H1 (cell line): ENCODE measurements around the gene ZFAND5. TPM values are rescaled to one million over a fixed set of nuclear protein-coding genes. Genes with fewer than 3 reads are reported as not detected.

Experiments
- CTCF ChIA-PET: fragments of 300-600 bp; sonication (Branson Sonifier 250); formaldehyde crosslinking; loops from one replicate; lab custom pipeline; 2021; ENCODE audit not compliant: partially characterized antibody; lab: Charles Lee
- POLR2A ChIA-PET: fragments of 300-600 bp; sonication (Branson Sonifier 250); formaldehyde crosslinking; loops from one replicate; lab custom pipeline; 2021; ENCODE audit warnings: inconsistent platforms; ENCODE audit not compliant: partially characterized antibody; lab: Charles Lee
- DNase-seq, 2 experiments: peaks; one replicate each; pipeline versions ENCODE4 v3.0.0 to v3.0.0-alpha.2; 2010 to 2022; ENCODE audit warnings: low spot score in 2 of 2, low read depth in 1 of 2, mixed read lengths in 1 of 2
- FAIRE-seq: peaks from 2 replicates; lab custom pipeline; 2011; peaks lifted over from hg19 to GRCh38; lab: Jason Lieb, UNC
- H2AFZ ChIP-seq: 2 replicates; pipeline ENCODE4 v1.8.1; 2012; ENCODE audit warnings: low read length, inconsistent platforms
- H2AK5ac ChIP-seq: 2 replicates; pipeline ENCODE4 v1.6.1; 2013; ENCODE audit warnings: low read depth, low read length
- H2BK120ac ChIP-seq: replicated peaks from 2 replicates; pipeline ENCODE3; 2013; ENCODE audit warnings: low read depth, low read length, inconsistent platforms
- H2BK12ac ChIP-seq: 2 replicates; pipeline ENCODE4 v1.6.1; 2013; ENCODE audit warnings: low read depth, low read length
- H2BK15ac ChIP-seq: 2 replicates; pipeline ENCODE4 v1.6.1; 2013; ENCODE audit warnings: low read length
- H2BK20ac ChIP-seq: 2 replicates; pipeline ENCODE4 v1.6.1; 2013; ENCODE audit warnings: low read length
- H2BK5ac ChIP-seq: 2 replicates; pipeline ENCODE4 v1.6.1; 2013; ENCODE audit warnings: low read depth, low read length
- H3K14ac ChIP-seq: 2 replicates; pipeline ENCODE4 v1.6.1; 2013; ENCODE audit warnings: inconsistent platforms; ENCODE audit not compliant: insufficient read length
- H3K18ac ChIP-seq: 2 replicates; pipeline ENCODE4 v1.6.1; 2013; ENCODE audit warnings: low read length; ENCODE audit errors: extremely low read depth
- H3K23ac ChIP-seq: 2 replicates; pipeline ENCODE4 v1.6.1; 2013; ENCODE audit warnings: inconsistent platforms; ENCODE audit not compliant: insufficient read length
- H3K23me2 ChIP-seq: 2 replicates; pipeline ENCODE4 v1.6.1; 2013; ENCODE audit warnings: low read depth, low read length
- H3K27ac ChIP-seq: 2 replicates; pipeline ENCODE4 v1.6.1; 2011; ENCODE audit warnings: low read depth, low read length, inconsistent platforms
- H3K27me3 ChIP-seq, 4 experiments: replicated peaks in 1 of 4; 1 replicate in 1 of 4; 2 replicates in 3 of 4; pipeline versions ENCODE4 v1.6.1 to v1.8.1; 2011 to 2013; ENCODE audit warnings: low read length in 3 of 4, mild to moderate bottlenecking in 3 of 4, inconsistent platforms in 2 of 4, mixed read lengths in 2 of 4, moderate library complexity in 1 of 4; ENCODE audit not compliant: control insufficient read depth in 3 of 4, insufficient read depth in 3 of 4; ENCODE audit errors: extremely low read depth in 1 of 4
- H3K36me3 ChIP-seq, 4 experiments: 2 replicates each; pipeline versions ENCODE4 v1.6.1 to v1.8.1; 2011 to 2013; ENCODE audit warnings: mild to moderate bottlenecking in 4 of 4, low read length in 3 of 4, moderate library complexity in 2 of 4, control low read depth in 1 of 4, inconsistent platforms in 1 of 4; ENCODE audit not compliant: insufficient read depth in 4 of 4, control insufficient read depth in 2 of 4
- H3K4ac ChIP-seq: replicated peaks from 2 replicates; pipeline ENCODE3; 2013; ENCODE audit warnings: low read length, low read depth, mixed read lengths, inconsistent platforms; ENCODE audit not compliant: insufficient read length
- H3K4me1 ChIP-seq, 4 experiments: replicated peaks in 1 of 4; 1 replicate in 1 of 4; 2 replicates in 3 of 4; pipeline versions ENCODE4 v1.6.1 to v1.8.1; 2011 to 2013; ENCODE audit warnings: low read length in 3 of 4, inconsistent platforms in 2 of 4, mixed read lengths in 1 of 4; ENCODE audit not compliant: insufficient read depth in 4 of 4, control insufficient read depth in 3 of 4
- H3K4me2 ChIP-seq, 2 experiments: 2 replicates each; pipeline versions ENCODE4 v1.6.1 to v1.8.1; 2011 to 2013; ENCODE audit warnings: low read depth in 2 of 2, low read length in 2 of 2, control low read depth in 1 of 2, inconsistent platforms in 1 of 2, mild to moderate bottlenecking in 1 of 2; ENCODE audit not compliant: insufficient read depth in 1 of 2
- H3K4me3 ChIP-seq, 4 experiments: fragments of 200-600, 300-600 bp in 1 of 4; sonication (generic), shearing (Covaris generic), sonication (Bioruptor Twin) in 1 of 4; 2 replicates each; pipeline versions ENCODE4 v1.5.1 to v1.8.1; 2011 to 2016; ENCODE audit warnings: low read length in 4 of 4, low read depth in 3 of 4, control low read depth in 2 of 4, inconsistent platforms in 2 of 4, mild to moderate bottlenecking in 2 of 4, mixed read lengths in 1 of 4, moderate library complexity in 1 of 4; ENCODE audit not compliant: insufficient read depth in 2 of 4; ENCODE audit errors: extremely low read depth in 1 of 4
- H3K56ac ChIP-seq: replicated peaks from 2 replicates; pipeline ENCODE3; 2013; ENCODE audit warnings: low read depth, mild to moderate bottlenecking, mixed read lengths, low read length, inconsistent platforms; ENCODE audit not compliant: insufficient read length
- H3K79me1 ChIP-seq: 2 replicates; pipeline ENCODE4 v1.6.1; 2013; ENCODE audit warnings: low read depth, low read length, control low read depth
- H3K79me2 ChIP-seq, 2 experiments: 2 replicates each; pipeline versions ENCODE4 v1.6.1 to v1.8.1; 2012 to 2013; ENCODE audit warnings: low read length in 2 of 2, mild to moderate bottlenecking in 2 of 2, inconsistent platforms in 1 of 2; ENCODE audit not compliant: insufficient read depth in 2 of 2, control insufficient read depth in 1 of 2
- H3K9ac ChIP-seq, 4 experiments: replicated peaks in 1 of 4; 1 replicate in 1 of 4; 2 replicates in 3 of 4; pipeline versions ENCODE4 v1.6.1 to v1.8.1; 2011 to 2013; ENCODE audit warnings: low read depth in 3 of 4, low read length in 3 of 4, control low read depth in 2 of 4, mild to moderate bottlenecking in 2 of 4, moderate library complexity in 2 of 4, inconsistent platforms in 1 of 4; ENCODE audit errors: extremely low read depth in 1 of 4
- H3K9me3 ChIP-seq, 2 experiments: 2 replicates each; pipeline versions ENCODE4 v1.6.1 to v1.8.1; 2012 to 2013; ENCODE audit warnings: mild to moderate bottlenecking in 2 of 2, moderate library complexity in 2 of 2, control low read depth in 1 of 2, inconsistent platforms in 1 of 2, low read depth in 1 of 2, low read length in 1 of 2, mixed read lengths in 1 of 2; ENCODE audit not compliant: insufficient read depth in 2 of 2
- H4K20me1 ChIP-seq, 2 experiments: replicated peaks in 1 of 2; 2 replicates each; pipeline versions ENCODE3 to v1.8.1; 2011 to 2013; ENCODE audit warnings: inconsistent platforms in 2 of 2, low read length in 2 of 2, mild to moderate bottlenecking in 1 of 2; ENCODE audit not compliant: insufficient read depth in 2 of 2, control insufficient read depth in 1 of 2
- H4K5ac ChIP-seq: 2 replicates; pipeline ENCODE4 v1.6.1; 2013; ENCODE audit warnings: low read length, low read depth, mixed read lengths, inconsistent platforms; ENCODE audit not compliant: insufficient read length
- H4K8ac ChIP-seq: 2 replicates; pipeline ENCODE4 v1.8.0; 2013; ENCODE audit warnings: mild to moderate bottlenecking, moderate library complexity, low read length, inconsistent platforms; ENCODE audit not compliant: insufficient read depth; ENCODE audit errors: extremely low read depth
- H4K91ac ChIP-seq: replicated peaks from 2 replicates; pipeline ENCODE3; 2013; ENCODE audit warnings: low read length, mixed read lengths, inconsistent platforms; ENCODE audit not compliant: insufficient read length
- BACH1 ChIP-seq: IDR thresholded peaks from 2 replicates; pipeline ENCODE4 v1.6.1; 2012; ENCODE audit warnings: low read length, improper control_type of control experiment
- CREB1 ChIP-seq: IDR thresholded peaks from 2 replicates; pipeline ENCODE4 v1.6.1; 2012; ENCODE audit warnings: inconsistent platforms
- KDM4A ChIP-seq: IDR thresholded peaks from one replicate; pipeline ENCODE4 v1.7.1; 2012; ENCODE audit warnings: low read depth, mild to moderate bottlenecking, moderate library complexity, low read length, inconsistent platforms; ENCODE audit not compliant: severe bottlenecking
- MAFK ChIP-seq: IDR thresholded peaks from 2 replicates; pipeline ENCODE4 v1.6.1; 2012; ENCODE audit warnings: low read depth, mild to moderate bottlenecking, improper control_type of control experiment, low read length
- PHF8 ChIP-seq: fragments of 200-600 bp; sonication (generic); conservative IDR thresholded peaks from 2 replicates; pipeline ENCODE4 v1.7.1; 2012; ENCODE audit warnings: low read depth, mild to moderate bottlenecking, inconsistent platforms, low read length, moderate library complexity
- POLR2A ChIP-seq, 2 experiments: IDR thresholded peaks; 1 replicate in 1 of 2; 2 replicates in 1 of 2; pipeline ENCODE4 v1.6.1; 2011; ENCODE audit warnings: low read depth in 2 of 2, low read length in 2 of 2, mild to moderate bottlenecking in 2 of 2; ENCODE audit errors: control extremely low read depth in 1 of 2
- POLR2AphosphoS5 ChIP-seq: IDR thresholded peaks from 2 replicates; pipeline ENCODE4 v1.6.1; 2011; ENCODE audit warnings: low read depth, low read length
- RFX5 ChIP-seq: IDR thresholded peaks from 2 replicates; pipeline ENCODE4 v1.6.1; 2011; ENCODE audit warnings: low read depth, low read length, improper control_type of control experiment, borderline replicate concordance
- TAF7 ChIP-seq: optimal IDR thresholded peaks from 2 replicates; pipeline ENCODE3; 2011; ENCODE audit warnings: low read depth, mild to moderate bottlenecking, inconsistent platforms, low read length, moderate library complexity, borderline replicate concordance
- WGBS, 2 experiments: shearing (Covaris generic) in 1 of 2; methylation state at CpG; one replicate each; pipeline versions ENCODE4 v1.1.6 to v1.1.7; 2013 to 2015; ENCODE audit warnings: low lambda C conversion rate in 2 of 2, mixed read lengths in 2 of 2, inconsistent platforms in 1 of 2, low coverage in 1 of 2, missing lambda C conversion rate in 1 of 2; ENCODE audit not compliant: insufficient replicate concordance in 2 of 2, insufficient coverage in 1 of 2, insufficient read length in 1 of 2; ENCODE audit errors: extremely low coverage in 1 of 2, missing lambda C conversion rate in 1 of 2; 5-methylcytosine and 5-hydroxymethylcytosine counted together
- polyA plus RNA-seq, 7 experiments: library from polyadenylated mRNA; depleted of rRNA in 3 of 7; stranded (reverse) in 5 of 7; unstranded in 2 of 7; fragments of >200 nt in 5 of 7; fragments of 200-250 nt in 2 of 7; gene quantifications; 1 replicate in 5 of 7; 2 replicates in 1 of 7; 4 replicates in 1 of 7; pipeline versions ENCODE4 v1.2.1 to v1.2.3, GENCODE V29; 2011 to 2013; ENCODE audit warnings: missing spikeins in 2 of 7, mixed read lengths in 2 of 7
- total RNA-seq: library from RNA; stranded (reverse); fragmentation: NEBNext Ultra II Directional; extraction: Animal tissue kit (Norgen Biotek cat#: 25700); gene quantifications from 2 replicates; pipeline ENCODE4 v1.2.1, GENCODE V29; 2021
- TF ChIP-seq, protein P1 (sequence below): IDR thresholded peaks from 2 replicates; pipeline ENCODE4 v1.6.1; 2012; ENCODE audit warnings: low read length, inconsistent platforms

The ZFAND5 gene
- total and polyA plus RNA-seq, 2 of the 8 experiments (the other 6 are each of a cell fraction or from before 2014, with no cell fraction given): 76.7 to 225 TPM

DNA sequence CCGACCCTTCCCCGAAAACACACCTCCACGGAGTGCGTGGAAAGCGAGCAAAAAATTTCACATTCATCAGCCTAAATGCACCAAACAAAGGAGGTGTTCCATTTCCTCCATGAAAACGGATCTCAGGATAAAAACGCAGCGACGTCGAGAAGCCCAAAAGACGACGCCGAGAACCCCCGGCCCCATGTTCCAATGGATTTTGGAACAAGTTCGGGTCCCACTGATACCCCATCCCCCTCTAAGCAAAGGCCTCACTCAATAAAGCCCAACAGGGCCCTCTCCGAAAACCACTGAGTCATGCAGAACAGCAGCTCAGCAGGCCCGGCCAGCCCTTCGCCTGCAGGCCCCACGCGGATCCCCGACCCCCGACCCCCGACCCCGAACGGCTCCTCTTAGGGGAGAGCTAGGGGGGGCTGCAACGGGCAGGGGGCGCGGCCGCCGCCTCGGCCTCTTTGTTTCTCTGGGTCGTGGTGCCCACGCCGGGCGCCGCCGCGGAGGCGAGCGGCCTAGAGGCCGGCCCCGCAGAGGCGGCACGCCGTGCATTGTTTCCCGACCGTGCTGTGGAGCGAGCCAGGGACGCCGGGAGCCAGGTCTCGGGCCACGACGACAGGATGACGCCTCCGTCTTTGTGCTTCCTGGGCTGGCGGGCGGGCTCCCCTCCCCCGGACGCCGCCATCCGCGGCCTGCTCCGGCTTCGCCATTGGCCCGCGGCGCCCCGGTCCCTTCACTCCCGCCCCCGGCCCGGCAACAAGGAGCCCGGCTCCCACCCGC, 915 bp downstream of the ZFAND5 start:
- Histone ChIP-seq H3K23me2 (peaks cover 6% of the 10 kb centered on the region; the same call in 1 of the 2 replicates), H3K27me3 (no peaks in the 10 kb centered on the region), H3K56ac (peak overlapping the region; percentile 87), H2BK15ac (no peak overlapping the region), H3K4me2 (peak overlapping the region; percentile 79 to 81), H4K20me1 (peaks cover 23 to 26% of the 10 kb centered on the region in 2 experiments), H3K14ac (no peak overlapping the region), H3K18ac (peak overlapping the region; percentile 52; the same call in 1 of the 2 replicates), H3K23ac (no peak overlapping the region), H2AK5ac (no peak overlapping the region), H3K9me3 (no peaks in the 10 kb centered on the region), H3K27ac (peak overlapping the region; percentile 91), H2AFZ (no peak overlapping the region), H2BK120ac (no peak overlapping the region), H3K79me2 (peaks cover 42 to 59% of the 10 kb centered on the region in 2 experiments), H2BK5ac (peak overlapping the region; percentile 80; the same call in 1 of the 2 replicates), H4K5ac (peak overlapping the region; percentile 94), H3K79me1 (no peaks in the 10 kb centered on the region; the same call in 1 of the 2 replicates), H3K4ac (peak overlapping the region; percentile 27), H3K36me3 (peaks cover 13 to 52% (median 19%) of the 10 kb centered on the region in 4 experiments), H3K9ac (peak overlapping the region; percentile 95 to 100 (median 97)), H3K4me3 (peak overlapping the region; percentile 84 to 99 (median 96)), H2BK20ac (no peak overlapping the region), H2BK12ac (no peak overlapping the region), H3K4me1 (peaks cover 0 to 10% (median 0%) of the 10 kb centered on the region in 4 experiments; a peak in 4 of 7 replicates), H4K8ac (peak overlapping the region; percentile 97; the same call in 1 of the 2 replicates), H4K91ac (peak overlapping the region; percentile 74)
- DNase-seq (peak in 1 of 2 experiments; percentile 46), FAIRE-seq (no peak)
- POLR2A ChIA-PET: interaction anchor here (0.8 to 4.8 kb wide), 22 partner anchors 7 to 462 kb away, joined by 3 to 37 read pairs (median 6); no protein-coding TSS in a partner anchor
- CTCF ChIA-PET: no interaction called here
- WGBS, 2 experiments: 1% methylated on average over 32 of the region's 73 CpGs; no CpG with 5 or more reads in 1 of the 2 experiments
- TF ChIP-seq MAFK (peak; percentile 39; the same call in 1 of the 2 replicates), PHF8 (peak; percentile 5), BACH1 (peak; percentile 51; the same call in 1 of the 2 replicates), POLR2A (IDR thresholded peaks at IDR 0.05; ENCODE audit: control extremely low read depth in 1 of 2, low read depth in 2 of 2, low read length in 2 of 2) (no peak), CREB1 (0 out of 2 replicates have a peak, but pooled peaks have one; percentile 10), TAF7 (peak; percentile 53), KDM4A (peak; percentile 7), RFX5 (no peak), POLR2AphosphoS5 (peak; percentile 76; the same call in 1 of the 2 replicates)
- TF ChIP-seq, protein P1, sequence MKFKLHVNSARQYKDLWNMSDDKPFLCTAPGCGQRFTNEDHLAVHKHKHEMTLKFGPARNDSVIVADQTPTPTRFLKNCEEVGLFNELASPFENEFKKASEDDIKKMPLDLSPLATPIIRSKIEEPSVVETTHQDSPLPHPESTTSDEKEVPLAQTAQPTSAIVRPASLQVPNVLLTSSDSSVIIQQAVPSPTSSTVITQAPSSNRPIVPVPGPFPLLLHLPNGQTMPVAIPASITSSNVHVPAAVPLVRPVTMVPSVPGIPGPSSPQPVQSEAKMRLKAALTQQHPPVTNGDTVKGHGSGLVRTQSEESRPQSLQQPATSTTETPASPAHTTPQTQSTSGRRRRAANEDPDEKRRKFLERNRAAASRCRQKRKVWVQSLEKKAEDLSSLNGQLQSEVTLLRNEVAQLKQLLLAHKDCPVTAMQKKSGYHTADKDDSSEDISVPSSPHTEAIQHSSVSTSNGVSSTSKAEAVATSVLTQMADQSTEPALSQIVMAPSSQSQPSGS: no peak
